Lower lobe of right lung (tissue), 2 donors: ENCODE results near the gene TPM4. TPM values are rescaled to one million over a fixed set of nuclear protein-coding genes. Genes with fewer than 3 reads are reported as not detected.

Experiments used
- ATAC-seq, 2 donors: fragments of 200-7000 bp; cut with Tn5 transposase; one replicate each; pipeline ENCODE4 v1.9.1; 2020 to 2022; ENCODE audit warnings: mild to moderate bottlenecking in 2 of 2, moderate library complexity in 2 of 2
- DNase-seq: peaks from one replicate; pipeline ENCODE4 v3.0.0-alpha.2; 2020
- H3K27ac ChIP-seq: fragments of 200-600 bp; one replicate; pipeline ENCODE4 v1.8.0; 2022
- H3K27me3 ChIP-seq: fragments of 200-600 bp; one replicate; pipeline ENCODE4 v1.8.0; 2022; ENCODE audit warnings: low read depth
- H3K36me3 ChIP-seq: fragments of 200-600 bp; one replicate; pipeline ENCODE4 v1.8.0; 2022; ENCODE audit warnings: mild to moderate bottlenecking
- H3K4me1 ChIP-seq: fragments of 200-600 bp; one replicate; pipeline ENCODE4 v1.8.0; 2022
- H3K4me3 ChIP-seq: fragments of 200-600 bp; one replicate; pipeline ENCODE4 v1.8.0; 2022; ENCODE audit warnings: mild to moderate bottlenecking
- H3K9me3 ChIP-seq: fragments of 200-600 bp; one replicate; pipeline ENCODE4 v1.8.0; 2022
- CTCF ChIP-seq: fragments of 200-600 bp; IDR thresholded peaks from one replicate; pipeline ENCODE4 v1.8.0; 2022; ENCODE audit warnings: antibody characterized with exemption, mild to moderate bottlenecking
- intact Hi-C: fragments of 100-400 bp; cut with DNase I; formaldehyde crosslinking; loops from one replicate; pipeline ENCODE4 v1.11.0; 2022
- total RNA-seq: library from RNA; stranded (reverse); fragmentation: NEBNext Ultra II Directional; extraction: Animal tissue kit (Norgen Biotek cat#: 25700); gene quantifications from one replicate; pipeline ENCODE4 v1.2.1, GENCODE V29; 2021
- donor health status: DM: no; HTN: yes; CAD: no; lungs with severe emphysema.

Gene TPM4
- total RNA-seq, 1 donor from 2014 or later: 319 TPM

- intact Hi-C loops: loop anchor here (10.0 kb wide), 1 partner anchor 143 kb away; the partner anchor contains the start of gene FAM32A
- peak; percentile 91 to 94 for ATAC-seq
- H3K4me3 ChIP-seq: no peak overlapping the region
- H3K9me3 ChIP-seq: no peaks in the 10 kb centered on the region
- TF ChIP-seq CTCF: peak; percentile 99
- H3K27me3 ChIP-seq: no peaks in the 10 kb centered on the region
- no peaks in the 10 kb centered on the region for H3K36me3 ChIP-seq
- no peak overlapping the region for H3K27ac ChIP-seq
- DNase-seq: peak; percentile 86
- H3K4me1 ChIP-seq: peaks cover 15% of the 10 kb centered on the region
These were observed 34.9 kb upstream of the TPM4 start for GRCh38 chr19:16041299-16041990.

- H3K27ac ChIP-seq: no peak overlapping the region
- ATAC-seq (no peak), DNase-seq (no peak)
- H3K36me3 ChIP-seq: no peaks in the 10 kb centered on the region
- peaks cover 15% of the 10 kb centered on the region for H3K4me1 ChIP-seq
- no peak overlapping the region for H3K4me3 ChIP-seq
- intact Hi-C loops: loop anchor here (10.0 kb wide), 1 partner anchor 143 kb away; the partner anchor contains the start of gene FAM32A
- no peaks in the 10 kb centered on the region for H3K9me3 ChIP-seq
- no peaks in the 10 kb centered on the region for H3K27me3 ChIP-seq
- no peak for TF ChIP-seq CTCF
These were observed 34.3 kb upstream of the TPM4 start for GRCh38 chr19:16041991-16042386.

GRCh38 chr19:16042533-16043085 is 33.7 kb upstream of the TPM4 start:
- TF ChIP-seq CTCF: no peak
- Histone ChIP-seq H3K4me3 (no peak overlapping the region), H3K27me3 (no peaks in the 10 kb centered on the region), H3K9me3 (no peaks in the 10 kb centered on the region), H3K36me3 (no peaks in the 10 kb centered on the region), H3K27ac (no peak overlapping the region), H3K4me1 (peaks cover 15% of the 10 kb centered on the region)
- ATAC-seq: no peak
- intact Hi-C loops: loop anchor here (10.0 kb wide), 1 partner anchor 142 kb away; the partner anchor contains the start of gene FAM32A
- no peak for DNase-seq

GRCh38 chr19:16043156-16043757 is 33.0 kb upstream of the TPM4 start:
- intact Hi-C loops: loop anchor here (10.0 kb wide), 1 partner anchor 142 kb away; the partner anchor contains the start of gene FAM32A
- Histone ChIP-seq H3K9me3 (no peaks in the 10 kb centered on the region), H3K27me3 (no peaks in the 10 kb centered on the region), H3K4me3 (no peak overlapping the region), H3K4me1 (peaks cover 15% of the 10 kb centered on the region), H3K27ac (no peak overlapping the region), H3K36me3 (no peaks in the 10 kb centered on the region)
- no peak for ATAC-seq
- no peak for DNase-seq
- no peak for TF ChIP-seq CTCF

GRCh38 chr19:16044746-16045145 is 31.5 kb upstream of the TPM4 start:
- no peak overlapping the region for H3K4me3 ChIP-seq
- H3K9me3 ChIP-seq: no peaks in the 10 kb centered on the region
- no peak for ATAC-seq
- no peak for TF ChIP-seq CTCF
- no peak for DNase-seq
- no peaks in the 10 kb centered on the region for H3K36me3 ChIP-seq
- no peak overlapping the region for H3K27ac ChIP-seq
- H3K4me1 ChIP-seq: peaks cover 15% of the 10 kb centered on the region
- no peaks in the 10 kb centered on the region for H3K27me3 ChIP-seq
- intact Hi-C loops: loop anchor here (10.0 kb wide), 1 partner anchor 140 kb away; the partner anchor contains the start of gene FAM32A
